GM23248 (cell line): Measurements from ENCODE around the gene RFPL3.

ENCODE experiments used
- EZH2 ChIP-seq: fragments of 200-600 bp; sonication (generic); IDR thresholded peaks from 2 replicates; pipeline ENCODE4 v1.6.1; 2018; ENCODE audit warnings: antibody characterized with exemption, mild to moderate bottlenecking; ENCODE audit not compliant: insufficient read depth, poor library complexity, severe bottlenecking
- EZH2phosphoT487 ChIP-seq: fragments of 200-600 bp; sonication (generic); IDR thresholded peaks from 2 replicates; pipeline ENCODE4 v1.6.1; 2018; ENCODE audit warnings: antibody characterized with exemption, moderate library complexity, mild to moderate bottlenecking, low read depth; ENCODE audit not compliant: insufficient read depth

DNA sequence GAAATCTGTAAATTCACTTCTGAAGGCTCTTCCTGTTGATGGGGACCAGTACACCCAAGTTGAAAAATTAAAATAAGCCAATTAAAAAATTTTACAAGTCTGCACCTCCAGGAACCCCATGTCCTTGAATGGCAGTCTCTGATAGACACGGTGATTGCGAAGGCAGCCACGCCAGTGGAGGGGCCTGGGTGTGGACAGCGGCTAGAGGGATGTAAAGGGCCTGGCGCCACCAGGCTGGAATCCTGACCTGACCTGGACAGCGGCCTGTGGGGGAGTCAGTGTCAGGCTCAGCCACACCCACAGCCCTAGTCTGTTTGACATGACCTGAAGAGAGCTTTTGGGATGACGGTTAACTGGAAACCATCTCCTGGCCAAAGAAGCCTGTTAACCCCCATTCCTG, 49.5 kb upstream of the RFPL3 start:
- no peak for TF ChIP-seq EZH2phosphoT487
- no peak for TF ChIP-seq EZH2
